ENCODE results near the gene MAP4K3. TPM values are rescaled to one million over a fixed set of nuclear protein-coding genes. Genes with fewer than 3 reads are reported as not detected.

MAP4K3 gene
- total RNA-seq, 1 donor from 2014 or later, result 40.7 TPM

DNA sequence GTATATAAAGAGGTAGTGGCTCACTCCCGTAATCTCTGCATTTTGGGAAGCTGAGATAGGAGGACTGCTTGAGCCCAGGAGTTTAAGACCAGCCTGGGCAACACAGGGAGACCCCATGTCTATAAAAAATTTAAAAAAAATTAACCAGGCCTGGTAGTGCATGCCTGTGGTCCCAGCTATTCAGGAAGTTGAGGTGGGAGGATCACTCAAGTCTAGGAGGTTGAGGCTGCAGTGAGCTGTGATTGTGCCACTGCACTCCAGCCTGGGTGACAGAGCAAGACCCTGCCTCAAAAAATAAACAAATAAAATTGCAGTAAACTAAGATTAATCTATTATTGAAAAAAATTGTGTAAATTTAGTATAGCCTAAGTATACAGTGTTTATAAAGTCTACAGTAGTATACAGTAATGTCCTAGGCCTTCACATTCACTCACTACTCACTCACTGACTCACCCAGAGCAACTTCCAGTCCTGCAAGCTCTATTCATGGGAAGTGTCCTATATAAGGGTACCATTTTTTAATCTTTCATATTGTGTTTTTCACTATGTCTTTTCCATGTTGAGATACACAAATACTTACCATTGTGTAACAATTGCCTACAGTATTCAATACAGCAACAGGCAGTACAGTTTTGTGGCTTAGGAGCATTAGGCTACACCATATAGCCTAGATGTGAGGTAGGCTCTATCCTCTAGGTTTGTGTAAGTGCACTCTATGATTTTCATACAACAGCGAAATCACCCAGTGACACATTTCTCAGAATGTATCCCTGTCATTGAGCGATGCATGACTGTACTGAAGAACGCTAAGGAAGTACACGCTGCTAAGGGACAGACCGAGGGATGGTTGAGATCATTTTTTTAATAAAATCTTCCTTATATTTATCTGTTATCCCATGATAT lies 10.4 kb upstream of the MAP4K3 start:
- no peak for DNase-seq (ENCODE audit: extremely low read depth, low read depth, low spot score)

DNA sequence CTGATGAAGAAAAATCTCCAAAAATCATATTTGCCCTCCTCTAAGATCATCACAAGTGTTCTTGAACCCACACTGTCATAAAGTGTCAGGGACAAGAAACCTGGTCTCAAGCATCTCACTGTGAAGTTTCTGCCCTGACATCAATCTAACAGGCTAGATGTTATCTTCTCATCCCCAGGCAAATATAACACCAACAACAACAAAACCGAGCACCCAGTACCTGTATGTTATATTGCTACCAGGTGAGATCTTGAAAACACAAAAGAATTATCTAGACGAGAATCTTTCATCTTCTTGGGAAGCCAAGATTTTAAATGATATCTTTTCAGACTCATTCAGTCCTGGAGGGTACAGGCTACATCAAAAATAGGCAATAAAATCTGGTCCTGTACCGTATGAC lies 8.8 kb upstream of the MAP4K3 start:
- DNase-seq (ENCODE audit: extremely low read depth, low read depth, low spot score), result no peak

DNA sequence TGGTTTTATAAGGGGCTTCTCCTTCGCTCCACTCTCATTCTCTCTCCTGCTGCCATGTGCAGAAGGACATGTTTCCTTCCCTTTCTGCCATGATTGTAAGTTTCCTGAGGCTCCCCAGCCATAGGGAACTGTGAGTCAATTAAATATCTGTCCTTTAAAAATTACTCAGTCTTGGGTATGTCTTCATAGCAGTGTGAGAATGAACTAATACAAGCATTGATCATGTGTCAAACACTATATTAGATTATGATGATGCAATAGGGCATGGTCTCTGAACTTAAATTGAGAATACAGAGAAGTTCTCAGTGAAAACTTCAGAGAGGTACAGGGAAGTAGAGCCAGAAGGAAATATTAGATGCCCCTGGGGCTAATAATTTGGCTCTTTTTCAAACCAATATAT lies 5.9 kb upstream of the MAP4K3 start:
- no peak for DNase-seq (ENCODE audit: extremely low read depth, low read depth, low spot score)

DNA sequence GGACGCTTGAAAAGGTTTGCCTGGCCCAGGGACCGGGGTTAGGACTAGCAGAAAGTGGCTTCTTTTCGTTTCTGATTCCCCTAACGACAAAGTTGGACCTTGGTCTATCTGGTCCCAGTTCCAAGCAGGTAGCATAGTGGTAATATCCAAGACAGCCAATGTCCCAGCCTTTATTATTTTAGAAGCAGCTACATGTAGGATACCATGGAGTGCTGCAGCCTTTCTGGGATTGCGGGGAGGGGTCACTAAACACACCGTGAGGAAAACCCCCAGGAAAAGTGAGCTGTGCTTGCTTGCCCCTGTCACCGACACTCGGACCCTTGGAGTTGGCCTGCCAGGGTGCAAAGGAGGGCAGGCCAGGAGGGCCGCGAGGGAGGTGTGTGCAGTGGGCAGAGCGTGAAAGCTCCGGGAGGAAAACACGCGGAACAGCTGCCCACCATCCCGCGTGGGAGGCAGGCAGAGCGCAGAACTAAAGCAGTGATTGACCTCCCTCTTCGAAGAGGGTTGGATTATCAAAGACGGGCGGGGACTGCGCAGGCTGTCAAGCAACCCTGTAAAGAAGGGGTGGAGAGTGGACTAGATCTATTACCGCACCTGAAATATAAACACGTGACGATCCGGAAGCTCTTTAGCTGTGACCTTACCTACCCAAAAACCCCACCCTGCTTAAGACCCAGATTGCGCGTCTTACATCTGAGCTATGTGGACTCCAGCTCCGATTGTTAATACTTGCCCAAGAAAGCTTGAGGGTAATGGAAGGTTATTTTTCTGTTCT lies 624 bp upstream of the MAP4K3 start:
- no peak for DNase-seq (ENCODE audit: extremely low read depth, low read depth, low spot score)

DNA sequence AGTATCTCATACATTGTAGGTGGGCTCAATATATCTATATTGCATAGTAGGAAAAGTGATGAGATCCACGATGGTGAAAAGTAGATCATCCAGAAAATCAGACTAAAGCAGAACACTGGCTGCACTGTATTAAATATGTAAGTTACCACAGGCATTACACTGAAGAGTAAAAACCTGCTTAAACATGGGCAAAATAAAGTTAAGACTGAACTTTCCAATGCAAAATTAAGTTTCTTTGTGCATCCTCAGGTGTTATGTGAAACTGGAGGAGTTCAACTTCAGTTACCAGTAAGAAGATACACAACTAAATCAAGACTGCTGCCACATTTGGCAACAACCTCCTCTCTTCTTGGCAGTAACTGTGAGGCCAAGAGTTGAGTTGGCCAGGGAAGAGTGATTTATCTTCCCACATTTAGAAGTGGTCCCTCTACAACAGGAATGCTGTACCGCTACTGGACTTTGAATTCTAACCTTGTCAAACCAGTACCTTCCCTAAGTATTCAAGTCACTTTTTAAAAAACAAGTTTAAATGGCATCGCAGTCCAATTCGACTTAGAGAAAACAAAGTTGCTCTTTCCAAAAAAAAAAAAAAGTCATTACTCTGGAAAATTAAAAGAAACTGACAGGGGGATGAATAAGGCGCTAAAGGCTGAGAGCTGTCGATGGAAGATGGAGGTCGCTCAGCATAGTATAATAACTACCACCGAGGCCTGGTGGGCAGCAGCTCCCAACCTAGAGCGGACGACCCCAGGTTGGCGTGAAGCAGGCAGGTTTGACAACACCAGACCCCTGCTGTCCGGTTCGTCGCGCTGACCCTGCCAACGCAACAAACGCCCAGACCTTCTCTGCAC lies 1.1 kb downstream of the MAP4K3 start:
- no peak for DNase-seq (ENCODE audit: extremely low read depth, low read depth, low spot score)

DNA sequence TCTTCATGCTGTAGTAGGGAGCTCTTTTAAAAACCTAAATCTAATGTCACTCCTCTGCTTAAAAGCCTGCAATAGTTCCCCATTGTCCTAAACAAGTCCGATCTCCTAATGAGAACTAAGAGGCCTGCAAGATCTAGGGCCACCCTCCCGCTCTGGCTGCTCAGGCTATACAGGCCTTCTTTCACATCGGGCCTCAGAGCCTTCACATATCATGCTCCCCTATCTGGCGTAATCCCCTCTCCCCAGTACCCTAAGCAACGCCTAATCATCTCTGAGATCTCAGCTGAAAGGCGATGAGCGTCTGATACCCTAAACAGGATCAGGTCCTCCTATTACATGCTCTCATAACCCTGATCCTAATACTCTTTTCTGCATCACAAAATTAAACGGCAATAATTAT lies 1.9 kb downstream of the MAP4K3 start:
- no peak for DNase-seq (ENCODE audit: extremely low read depth, low read depth, low spot score)

DNA sequence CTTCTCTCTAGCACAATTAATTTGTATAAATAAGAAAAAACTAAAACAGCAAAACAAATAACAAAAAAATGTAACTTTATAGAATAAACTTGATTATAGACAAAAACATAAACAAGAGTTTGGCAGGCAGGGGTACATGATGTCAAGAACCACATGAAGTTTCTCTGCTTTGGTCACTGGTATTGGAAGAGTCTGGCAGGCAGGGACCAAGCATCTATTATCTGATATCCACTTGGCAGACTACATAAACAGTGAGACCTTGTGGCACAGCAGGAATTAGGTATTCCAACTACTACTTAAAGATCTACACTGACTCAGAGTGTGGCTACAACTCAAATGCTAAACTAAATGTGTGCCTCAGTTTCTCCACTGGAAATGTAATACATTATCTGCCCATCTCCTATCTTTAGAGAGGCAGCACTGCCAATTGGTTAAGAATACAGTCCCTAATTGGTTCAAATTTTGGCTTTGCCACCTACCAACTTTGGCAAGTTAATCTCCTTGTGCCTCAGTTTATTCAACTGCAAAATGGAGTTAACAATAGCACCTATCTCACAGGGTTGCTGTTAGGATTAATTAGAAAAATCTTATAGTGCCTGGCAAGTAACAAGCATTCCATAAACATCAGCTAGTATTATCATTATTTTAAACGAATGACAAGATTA lies 2.7 kb downstream of the MAP4K3 start:
- no peak for DNase-seq (ENCODE audit: extremely low read depth, low read depth, low spot score)

DNA sequence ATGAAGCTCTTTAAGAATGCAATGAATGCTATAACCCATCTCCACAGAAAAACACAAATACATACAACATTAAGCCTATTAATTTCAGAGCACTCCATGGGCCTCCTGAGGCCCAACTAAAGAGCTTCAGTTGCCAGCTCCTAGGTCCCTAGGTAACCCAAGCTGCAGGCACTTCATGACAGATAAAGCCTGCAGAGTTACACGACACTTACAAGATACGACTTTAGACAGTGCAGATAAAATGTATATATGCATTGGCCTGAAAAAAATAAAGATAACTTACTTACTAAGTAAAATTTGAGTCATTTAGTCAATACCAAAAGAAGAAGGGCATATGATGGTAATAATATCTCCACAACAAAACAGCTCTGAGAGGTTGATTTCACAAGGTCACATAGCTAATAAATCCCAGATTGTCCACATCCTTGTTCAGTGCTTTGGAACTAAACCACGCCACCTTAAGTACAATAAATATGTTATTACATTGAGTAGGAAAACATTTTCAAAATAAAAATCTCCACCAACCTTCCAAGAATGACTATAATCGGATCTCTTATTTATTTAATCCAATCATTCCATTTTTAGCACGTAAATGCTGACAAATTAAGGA lies 3.4 kb downstream of the MAP4K3 start:
- DNase-seq (ENCODE audit: extremely low read depth, low read depth, low spot score), result no peak

DNA sequence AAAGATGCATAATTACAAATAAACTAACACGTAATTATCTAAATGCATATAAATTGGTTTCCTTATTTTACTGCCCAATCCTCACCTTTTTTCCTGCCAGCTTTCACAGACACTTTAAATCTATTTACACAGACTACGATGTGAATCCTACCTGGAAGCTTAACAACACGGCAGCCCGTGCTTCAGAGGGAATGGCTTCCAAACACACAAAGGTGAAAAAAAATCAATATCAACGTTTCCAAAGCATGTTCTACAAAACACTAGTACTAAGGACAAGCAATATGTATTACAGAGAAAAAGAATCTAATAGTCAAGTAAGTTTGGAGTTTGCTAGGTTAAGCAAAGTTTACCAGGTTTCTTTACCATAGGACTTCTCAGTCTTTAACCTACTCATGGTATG lies 4.4 kb downstream of the MAP4K3 start:
- no peak for DNase-seq (ENCODE audit: extremely low read depth, low read depth, low spot score)

DNA sequence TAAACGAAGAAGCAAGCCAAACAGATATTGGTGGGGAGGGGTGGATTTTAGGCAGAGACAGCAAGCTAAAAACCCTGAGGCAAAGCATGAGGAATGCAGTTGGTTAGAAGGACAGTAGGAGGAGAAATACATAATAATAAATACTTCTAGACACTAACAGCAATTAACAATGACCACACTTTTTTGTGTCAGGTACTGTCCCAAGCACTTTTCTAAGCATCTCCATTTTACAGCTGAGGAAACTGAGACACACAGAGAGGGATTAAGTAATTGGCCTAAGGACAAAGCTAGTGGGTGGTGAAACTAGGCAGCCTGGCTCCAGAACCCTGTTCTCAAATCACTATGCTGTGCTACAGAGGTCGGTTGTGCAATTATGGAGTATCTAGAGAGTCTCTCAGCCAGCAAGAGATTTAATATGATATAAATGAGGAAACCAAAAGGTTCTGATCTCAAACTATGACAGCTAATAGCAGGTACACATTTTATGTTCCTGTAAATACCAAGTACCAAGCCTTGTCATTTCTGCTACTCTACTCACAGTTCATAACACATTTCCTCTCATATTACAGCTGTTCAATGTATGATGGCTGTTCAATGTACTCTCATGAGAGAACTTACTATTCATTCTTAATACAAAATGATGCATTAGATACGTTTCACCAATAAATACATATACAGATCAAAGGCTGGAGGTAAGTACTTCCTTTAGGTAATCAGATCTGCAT lies 5.3 kb downstream of the MAP4K3 start:
- no peak for DNase-seq (ENCODE audit: extremely low read depth, low read depth, low spot score)

DNA sequence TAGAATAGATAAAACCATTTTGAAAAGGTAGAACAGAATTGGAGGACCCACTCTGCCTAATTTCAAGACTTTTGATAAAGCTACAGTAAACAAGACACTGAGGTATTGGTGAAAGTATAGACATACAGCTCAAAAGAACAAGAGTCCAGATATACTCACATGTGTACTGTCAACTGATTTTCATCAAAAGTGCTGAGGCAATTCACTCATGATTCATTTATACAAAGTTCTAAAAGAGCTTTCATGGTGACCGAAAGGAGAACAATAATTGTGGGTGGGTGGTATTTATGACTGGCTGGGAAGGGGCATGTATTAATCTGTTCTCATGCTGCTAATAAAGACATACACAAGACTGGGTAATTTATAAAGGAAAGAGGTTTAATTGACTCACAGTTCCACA lies 7.3 kb downstream of the MAP4K3 start:
- DNase-seq (ENCODE audit: extremely low read depth, low read depth, low spot score), result no peak

DNA sequence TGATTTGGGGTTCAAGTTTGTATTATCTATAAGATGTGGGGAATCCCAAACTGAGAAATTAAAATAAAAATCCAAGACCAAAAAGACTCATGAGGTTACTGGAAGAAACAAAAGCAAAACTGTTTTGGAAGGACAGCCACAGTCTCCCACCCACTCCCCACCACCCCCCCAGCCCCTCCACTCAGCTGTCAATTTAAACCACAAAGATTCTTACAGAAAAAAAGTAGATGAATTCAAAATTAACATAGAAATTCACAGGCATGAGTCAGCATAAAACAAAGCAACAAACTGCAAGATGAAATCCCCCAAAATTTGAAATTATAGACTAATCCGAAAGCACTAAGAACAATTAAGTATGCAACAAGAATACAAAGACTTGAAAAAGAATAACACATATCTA lies 12.1 kb downstream of the MAP4K3 start:
- no peak for DNase-seq (ENCODE audit: extremely low read depth, low read depth, low spot score)

DNA sequence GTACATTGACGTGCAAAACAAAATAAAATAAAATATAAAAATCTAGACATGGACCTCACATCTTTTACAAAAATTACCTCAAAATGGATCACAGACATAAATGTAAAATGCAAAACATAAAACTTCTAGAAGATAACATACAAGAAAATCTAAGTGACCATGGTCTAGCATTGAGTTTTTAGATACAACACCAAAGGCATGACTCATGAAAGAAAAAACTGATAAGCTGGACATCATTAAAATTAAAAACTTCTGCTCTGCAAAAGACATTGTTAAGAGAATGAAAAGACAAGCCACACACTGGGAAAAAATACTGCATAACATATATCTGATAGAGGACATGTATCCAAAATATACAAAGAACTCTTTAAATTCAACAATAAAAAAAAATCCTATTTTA lies 14.4 kb downstream of the MAP4K3 start:
- no peak for DNase-seq (ENCODE audit: extremely low read depth, low read depth, low spot score)

DNA sequence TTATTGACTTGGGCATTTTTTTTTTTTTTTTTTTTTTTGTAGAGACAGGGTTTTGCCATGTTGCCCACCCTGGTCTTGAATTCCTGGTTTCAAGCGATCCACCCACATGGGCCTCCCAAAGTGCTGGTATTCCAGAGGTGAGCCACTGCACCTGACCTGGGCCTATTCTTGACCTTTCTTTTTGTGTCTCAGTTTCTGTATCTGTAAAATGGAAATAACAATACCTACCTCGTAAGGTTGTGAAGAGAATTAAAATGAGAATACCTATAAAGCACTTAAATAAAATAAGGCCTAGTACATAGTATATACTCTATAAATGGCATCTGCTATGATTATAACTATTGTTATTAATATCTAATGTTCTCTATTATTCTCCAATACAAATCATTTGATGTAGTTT lies 15.7 kb downstream of the MAP4K3 start:
- no peak for DNase-seq (ENCODE audit: extremely low read depth, low read depth, low spot score)

DNA sequence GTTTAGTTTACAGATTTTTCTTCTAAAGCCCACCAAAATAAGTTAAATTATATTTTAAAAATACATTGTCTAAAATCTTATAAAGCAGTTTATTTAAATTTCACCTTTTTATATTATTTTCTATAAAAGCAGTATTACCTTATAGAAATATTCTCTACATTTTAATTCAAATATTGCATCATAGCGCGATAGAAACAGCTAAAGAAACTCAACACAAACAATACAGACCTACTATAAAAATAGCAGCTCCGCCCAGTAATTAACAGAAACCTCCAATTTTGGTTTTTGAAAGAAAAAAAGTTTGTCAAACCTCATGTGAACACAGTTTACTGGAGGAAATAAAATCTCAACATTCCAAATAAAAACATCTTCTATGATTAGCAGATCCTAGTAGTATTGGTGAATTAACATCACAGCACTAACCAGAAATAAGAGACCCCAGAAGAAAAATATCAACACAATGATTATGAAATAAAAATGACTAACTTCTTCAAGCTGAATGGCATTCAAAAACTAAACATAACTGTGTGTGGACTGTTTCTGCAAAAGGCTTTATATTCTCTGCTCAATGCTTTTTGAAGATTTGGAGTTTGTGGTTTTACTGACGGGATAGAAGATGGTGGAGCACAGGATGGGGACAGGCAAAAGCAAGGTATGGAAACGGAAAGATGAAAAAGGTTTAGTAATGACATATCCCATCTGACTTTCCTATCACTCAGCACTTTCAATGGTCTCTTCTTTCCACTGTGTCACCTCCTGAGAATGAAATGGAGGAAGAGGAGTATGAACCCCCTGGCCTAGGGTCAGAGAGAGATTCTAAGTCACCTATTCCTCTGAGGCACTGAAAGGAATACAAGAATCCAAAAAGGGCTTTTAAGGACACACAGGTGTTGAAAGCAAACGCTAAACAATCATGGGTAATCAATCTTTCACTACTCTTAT lies 17.5 kb downstream of the MAP4K3 start:
- DNase-seq (ENCODE audit: extremely low read depth, low read depth, low spot score), result no peak

DNA sequence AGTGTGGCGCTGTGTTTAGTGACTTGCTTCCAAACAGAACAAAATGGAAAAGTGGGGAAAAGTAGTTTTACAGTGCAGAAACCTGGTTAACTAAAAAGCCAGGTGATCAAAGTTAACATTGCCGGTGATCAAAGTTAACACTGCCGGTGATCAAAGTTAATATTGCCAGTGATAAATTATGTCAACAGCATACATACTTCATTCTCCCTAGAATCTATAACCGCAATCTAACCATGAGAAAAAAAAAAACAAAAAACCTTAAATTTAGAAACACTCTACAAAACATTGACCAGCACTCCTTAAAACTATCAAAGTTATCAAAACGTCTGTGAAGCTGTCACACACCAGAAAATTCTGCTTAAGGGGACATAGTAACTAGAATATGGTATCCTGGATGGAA lies 18.6 kb downstream of the MAP4K3 start:
- DNase-seq (ENCODE audit: extremely low read depth, low read depth, low spot score), result no peak

DNA sequence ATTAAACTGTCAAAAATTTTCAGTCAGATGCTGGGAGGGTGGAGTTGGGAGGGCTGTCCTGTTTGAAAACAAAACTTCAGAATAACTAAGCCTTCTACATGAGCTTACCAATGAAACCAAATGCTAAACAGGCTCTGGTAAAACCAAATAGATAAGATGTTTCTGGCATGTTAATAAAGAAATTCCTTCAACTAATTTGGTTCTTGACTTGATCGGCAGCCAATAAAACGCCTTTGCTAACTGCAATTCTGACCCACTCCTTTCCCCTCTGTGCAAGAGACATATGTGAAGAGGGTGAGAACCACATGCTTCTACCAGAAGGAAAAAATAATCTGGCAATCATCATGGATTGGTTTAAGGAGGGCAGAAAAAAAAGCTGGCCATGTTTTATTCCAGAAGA lies 20.9 kb downstream of the MAP4K3 start:
- no peak for DNase-seq (ENCODE audit: extremely low read depth, low read depth, low spot score)

DNA sequence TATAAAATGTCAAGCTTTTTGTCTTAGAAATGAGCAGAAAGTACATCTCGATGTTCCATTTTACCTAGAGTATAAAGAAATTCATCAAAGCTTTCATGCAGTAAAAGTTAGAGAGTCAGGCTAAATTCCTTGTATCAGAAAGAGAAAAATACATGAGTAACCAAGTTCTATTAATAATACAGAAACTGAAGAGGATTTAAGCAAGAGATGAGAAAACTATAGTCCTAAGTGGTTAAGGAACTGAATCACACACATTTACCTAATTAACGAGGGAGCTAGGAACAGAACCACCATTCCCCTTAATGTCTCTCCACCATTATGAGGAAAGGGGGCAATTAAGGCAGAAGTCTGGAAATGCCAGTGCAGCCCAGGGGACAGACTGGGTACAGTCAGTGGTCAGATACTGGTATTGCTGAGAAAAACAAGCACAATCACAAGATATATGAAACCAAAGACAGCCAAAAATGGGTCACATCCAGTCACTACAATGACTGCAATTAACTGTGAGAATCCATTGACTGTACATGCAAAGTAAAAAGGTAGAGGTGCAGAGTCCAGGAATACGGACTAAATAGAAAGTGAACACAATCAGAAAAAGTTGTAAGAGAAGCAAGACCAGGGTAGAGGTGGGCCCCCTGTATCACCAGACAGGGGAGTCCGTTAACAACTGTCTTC lies 23.9 kb downstream of the MAP4K3 start:
- no peak for DNase-seq (ENCODE audit: extremely low read depth, low read depth, low spot score)

Measured in glomerular endothelial cell (primary cell).